GM20431 (cell line): ENCODE data around the gene ACE.
"Not testable (repeated sequence)": the region's sequence is repeated elsewhere in the genome, so short reads cannot be mapped to it uniquely, and the experiment has no call there.

Experiments
- in situ Hi-C: fragments of 300-500 bp; cut with MseI, MboI; formaldehyde crosslinking; loops from one replicate; pipeline ENCODE4 v1.15.0; 2020; ENCODE audit warnings: low sequenced_read_pairs; ENCODE audit not compliant: unreplicated experiment

ACE gene

GRCh38 chr17:63442074-63442473 is 34.8 kb upstream of the ACE start:
- in situ Hi-C loops, result loop anchor here (25.0 kb wide), 1 partner anchor 395 kb away; the partner anchor contains the start of genes FTSJ3, PSMC5 and SMARCD2

GRCh38 chr17:63442549-63443035 is 34.3 kb upstream of the ACE start:
- in situ Hi-C loops, result loop anchor here (25.0 kb wide), 1 partner anchor 395 kb away; the partner anchor contains the start of genes FTSJ3, PSMC5 and SMARCD2

- in situ Hi-C loops, result loop anchor here (25.0 kb wide), 1 partner anchor 394 kb away; the partner anchor contains the start of genes FTSJ3, PSMC5 and SMARCD2
These were observed 33.8 kb upstream of the ACE start for GRCh38 chr17:63443053-63443452.

- in situ Hi-C loops, result loop anchor here (25.0 kb wide), 1 partner anchor 393 kb away; the partner anchor contains the start of genes FTSJ3, PSMC5 and SMARCD2
These were observed 32.4 kb upstream of the ACE start for GRCh38 chr17:63444457-63444856.

- in situ Hi-C loops, result loop anchor here (25.0 kb wide), 1 partner anchor 392 kb away; the partner anchor contains the start of genes FTSJ3, PSMC5 and SMARCD2
These were observed 31.8 kb upstream of the ACE start for GRCh38 chr17:63445065-63445464.

- in situ Hi-C loops, result loop anchor here (25.0 kb wide), 1 partner anchor 392 kb away; the partner anchor contains the start of genes FTSJ3, PSMC5 and SMARCD2
These were observed 31.3 kb upstream of the ACE start for GRCh38 chr17:63445571-63445953.

GRCh38 chr17:63445954-63446752 is 30.7 kb upstream of the ACE start, which contains the start of gene CYB561:
CYB561 (minus strand) TSS chr17:63446306; CDS start chr17:63437547, 8,759 bp downstream.
- in situ Hi-C loops, result loop anchor here (25.0 kb wide), 1 partner anchor 391 kb away; the partner anchor contains the start of genes FTSJ3, PSMC5 and SMARCD2

- in situ Hi-C loops, result loop anchor here (25.0 kb wide), 1 partner anchor 390 kb away; the partner anchor contains the start of genes FTSJ3, PSMC5 and SMARCD2
These were observed 29.9 kb upstream of the ACE start for GRCh38 chr17:63446753-63447470.

GRCh38 chr17:63447471-63448009 is 29.3 kb upstream of the ACE start:
- in situ Hi-C loops, result loop anchor here (25.0 kb wide), 1 partner anchor 390 kb away; the partner anchor contains the start of genes FTSJ3, PSMC5 and SMARCD2

GRCh38 chr17:63448655-63449054 is 28.2 kb upstream of the ACE start:
- in situ Hi-C loops, result loop anchor here (25.0 kb wide), 1 partner anchor 389 kb away; the partner anchor contains the start of genes FTSJ3, PSMC5 and SMARCD2

- in situ Hi-C loops, result no loop called here
These were observed 26.3 kb upstream of the ACE start for GRCh38 chr17:63450551-63450950.

GRCh38 chr17:63451150-63451549 is 25.7 kb upstream of the ACE start:
- in situ Hi-C loops, result no loop called here

GRCh38 chr17:63452046-63452961 is 24.6 kb upstream of the ACE start:
- in situ Hi-C loops, result no loop called here

- in situ Hi-C loops, result no loop called here
These were observed 23.8 kb upstream of the ACE start for GRCh38 chr17:63452962-63453551.

- in situ Hi-C loops, result not testable (repeated sequence)
These were observed 22.5 kb upstream of the ACE start for GRCh38 chr17:63454357-63454756.

GRCh38 chr17:63454915-63455314 is 21.9 kb upstream of the ACE start:
- in situ Hi-C loops, result no loop called here

GRCh38 chr17:63455417-63455816 is 21.4 kb upstream of the ACE start:
- in situ Hi-C loops, result no loop called here

GRCh38 chr17:63458478-63458877 is 18.4 kb upstream of the ACE start:
- in situ Hi-C loops, result no loop called here
